Prostate gland (tissue), 2 donors: Measurements from ENCODE around the gene MSX1. TPM values are rescaled to one million over a fixed set of nuclear protein-coding genes. Genes with fewer than 3 reads are reported as not detected.

Source experiments
- DNase-seq: peaks from one replicate; pipeline ENCODE4 v3.0.0-alpha.2; 2019; ENCODE audit warnings: low spot score
- H3K27ac ChIP-seq, 2 donors: fragments of 200-600 bp; sonication (generic); 2 replicates each; pipeline ENCODE4 v1.5.1; 2017 to 2019
- H3K27me3 ChIP-seq: fragments of 200-600 bp; sonication (generic); replicated peaks from 2 replicates; pipeline ENCODE4 v1.5.1; 2019; ENCODE audit not compliant: insufficient read depth
- H3K36me3 ChIP-seq, 2 donors: fragments of 200-600 bp; sonication (generic); 1 replicate in 1 of 2; 2 replicates in 1 of 2; pipeline versions ENCODE4 v1.5.1 to v1.8.1; 2017 to 2019
- H3K4me1 ChIP-seq: fragments of 200-600 bp; sonication (generic); replicated peaks from 2 replicates; pipeline ENCODE4 v1.5.1; 2019
- H3K4me3 ChIP-seq, 2 donors: fragments of 200-600 bp; sonication (generic); 2 replicates each; pipeline ENCODE4 v1.5.1; 2017 to 2019
- H3K9me3 ChIP-seq: fragments of 200-600 bp; sonication (generic); 2 replicates; pipeline ENCODE4 v1.5.1; 2017
- POLR2A ChIP-seq: fragments of 450-650 bp; IDR thresholded peaks from one replicate; pipeline ENCODE4 v1.6.1; 2016; ENCODE audit warnings: antibody characterized with exemption, mild to moderate bottlenecking
- POLR2AphosphoS5 ChIP-seq: sonication (generic); formaldehyde crosslinking; IDR thresholded peaks from one replicate; pipeline ENCODE4 v1.6.1; 2017; ENCODE audit warnings: antibody characterized with exemption
- WGBS: methylation state at CpG from one replicate; pipeline ENCODE4 v1.1.5; 2018; 5-methylcytosine and 5-hydroxymethylcytosine counted together
- intact Hi-C: fragments of 100-400 bp; cut with DNase I; formaldehyde crosslinking; loops from one replicate; pipeline ENCODE4 v1.14.2; 2022
- total RNA-seq, 2 donors: library from RNA; depleted of rRNA; stranded (reverse); fragments of >200 nt; gene quantifications; one replicate each; pipeline ENCODE4 v1.1.0, GENCODE V29; 2016
- TF ChIP-seq, protein P1 (sequence below), 4 experiments: fragments of 200-600 bp in 2 of 4; fragments of 450-650 bp in 2 of 4; sonication (generic) in 2 of 4; IDR thresholded peaks; 1 replicate in 3 of 4; 2 replicates in 1 of 4; pipeline ENCODE4 v1.5.1; 2016 to 2019; ENCODE audit warnings: antibody characterized with exemption in 4 of 4, mild to moderate bottlenecking in 2 of 4, moderate library complexity in 2 of 4

Gene MSX1
- total RNA-seq, 2 donors from 2014 or later = 2.2 to 4.2 TPM

DNA sequence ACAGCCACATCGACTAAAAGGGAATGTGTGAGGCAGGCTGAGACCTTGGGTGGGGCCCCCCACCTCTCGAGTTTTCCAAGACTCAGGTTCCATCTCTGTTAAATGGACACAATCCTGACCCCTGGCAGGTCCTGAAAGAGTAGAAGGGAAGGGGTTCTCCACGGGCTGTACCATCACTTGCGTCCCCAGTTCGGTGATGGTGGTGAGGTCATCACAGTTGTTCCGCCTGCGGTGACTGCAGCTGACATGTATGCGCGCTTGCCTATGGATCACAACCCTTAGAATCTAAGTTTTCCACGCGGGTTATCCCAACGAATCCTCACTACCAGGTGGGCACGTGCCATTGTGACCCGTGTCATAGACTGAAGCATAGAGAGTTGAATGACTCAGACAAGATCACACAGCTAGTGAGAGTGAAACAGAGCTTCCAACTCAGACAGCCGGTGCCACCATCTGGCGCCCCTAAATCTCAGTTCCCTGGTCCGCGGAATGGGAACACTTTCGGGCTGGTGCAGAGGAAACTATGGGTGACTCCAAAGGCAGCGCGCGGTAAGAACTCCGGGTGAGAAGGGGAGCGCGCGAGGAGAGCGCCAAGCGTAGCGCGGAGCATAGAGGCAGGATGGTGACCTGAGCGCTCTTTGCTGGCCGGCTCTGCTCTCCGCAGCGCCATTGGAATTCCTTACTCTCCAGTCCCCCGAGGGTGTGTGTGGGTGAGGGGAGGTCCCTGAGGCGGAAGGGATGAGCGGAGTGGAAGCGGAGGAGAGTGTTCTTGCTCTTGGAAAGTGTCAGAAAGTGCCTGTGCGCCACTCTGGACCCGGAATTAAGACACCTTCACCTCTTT lies 10.5 kb downstream of the MSX1 start:
- no peaks in the 10 kb centered on the region for H3K4me1 ChIP-seq
- H3K27me3 ChIP-seq = peaks cover 63% of the 10 kb centered on the region
- H3K36me3 ChIP-seq = no peaks in the 10 kb centered on the region
- H3K27ac ChIP-seq = no peak overlapping the region
- TF ChIP-seq POLR2A = no peak
- no peak for TF ChIP-seq POLR2AphosphoS5
- TF ChIP-seq, protein P1, sequence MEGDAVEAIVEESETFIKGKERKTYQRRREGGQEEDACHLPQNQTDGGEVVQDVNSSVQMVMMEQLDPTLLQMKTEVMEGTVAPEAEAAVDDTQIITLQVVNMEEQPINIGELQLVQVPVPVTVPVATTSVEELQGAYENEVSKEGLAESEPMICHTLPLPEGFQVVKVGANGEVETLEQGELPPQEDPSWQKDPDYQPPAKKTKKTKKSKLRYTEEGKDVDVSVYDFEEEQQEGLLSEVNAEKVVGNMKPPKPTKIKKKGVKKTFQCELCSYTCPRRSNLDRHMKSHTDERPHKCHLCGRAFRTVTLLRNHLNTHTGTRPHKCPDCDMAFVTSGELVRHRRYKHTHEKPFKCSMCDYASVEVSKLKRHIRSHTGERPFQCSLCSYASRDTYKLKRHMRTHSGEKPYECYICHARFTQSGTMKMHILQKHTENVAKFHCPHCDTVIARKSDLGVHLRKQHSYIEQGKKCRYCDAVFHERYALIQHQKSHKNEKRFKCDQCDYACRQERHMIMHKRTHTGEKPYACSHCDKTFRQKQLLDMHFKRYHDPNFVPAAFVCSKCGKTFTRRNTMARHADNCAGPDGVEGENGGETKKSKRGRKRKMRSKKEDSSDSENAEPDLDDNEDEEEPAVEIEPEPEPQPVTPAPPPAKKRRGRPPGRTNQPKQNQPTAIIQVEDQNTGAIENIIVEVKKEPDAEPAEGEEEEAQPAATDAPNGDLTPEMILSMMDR (IDR thresholded peaks at IDR 0.05) = no peak
- no peaks in the 10 kb centered on the region for H3K9me3 ChIP-seq
- DNase-seq = no peak
- WGBS = 9% methylated on average over 40 of the region's 40 CpGs
- intact Hi-C loops = no loop called here
- H3K4me3 ChIP-seq = no peak overlapping the region

DNA sequence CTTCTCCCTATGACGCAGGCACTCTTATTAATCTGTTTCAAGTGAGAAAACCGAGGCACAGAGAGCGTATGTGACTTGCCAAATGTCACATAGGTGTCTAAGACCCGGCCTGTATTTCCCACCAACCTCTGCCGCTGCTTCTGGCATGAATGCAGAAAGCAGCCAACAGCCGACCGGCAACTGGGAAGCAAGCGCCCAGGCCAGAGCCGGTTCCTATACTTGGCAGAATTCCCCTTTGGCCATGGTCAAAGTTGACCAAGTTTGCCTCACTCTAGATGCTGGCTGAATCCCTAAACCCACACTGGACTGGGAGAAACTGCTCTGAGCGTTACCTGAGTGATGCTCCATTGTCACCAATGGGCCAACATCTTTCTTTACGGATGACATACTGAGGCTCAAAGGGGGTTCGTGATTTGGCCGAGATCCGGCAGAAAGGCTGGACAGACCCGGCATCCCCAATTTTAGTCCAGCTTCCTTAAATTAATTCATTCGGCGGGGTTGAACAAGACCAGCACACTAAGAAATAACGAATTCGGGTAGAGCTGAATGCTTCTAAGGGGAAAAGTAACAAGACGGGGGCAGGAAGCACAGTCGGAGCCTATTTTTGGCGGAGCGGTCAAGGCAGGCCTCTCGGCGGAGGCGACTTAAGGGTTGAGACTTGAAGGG lies 11.2 kb downstream of the MSX1 start:
- no peak overlapping the region for H3K27ac ChIP-seq
- H3K36me3 ChIP-seq = no peaks in the 10 kb centered on the region
- WGBS = 21% methylated on average over 26 of the region's 26 CpGs
- no peak overlapping the region for H3K4me3 ChIP-seq
- intact Hi-C loops = no loop called here
- no peaks in the 10 kb centered on the region for H3K4me1 ChIP-seq
- H3K27me3 ChIP-seq = peaks cover 60% of the 10 kb centered on the region
- no peaks in the 10 kb centered on the region for H3K9me3 ChIP-seq
- TF ChIP-seq POLR2AphosphoS5 (no peak), POLR2A (no peak)
- TF ChIP-seq, protein P1 (IDR thresholded peaks at IDR 0.05) = no peak
- DNase-seq = no peak

DNA sequence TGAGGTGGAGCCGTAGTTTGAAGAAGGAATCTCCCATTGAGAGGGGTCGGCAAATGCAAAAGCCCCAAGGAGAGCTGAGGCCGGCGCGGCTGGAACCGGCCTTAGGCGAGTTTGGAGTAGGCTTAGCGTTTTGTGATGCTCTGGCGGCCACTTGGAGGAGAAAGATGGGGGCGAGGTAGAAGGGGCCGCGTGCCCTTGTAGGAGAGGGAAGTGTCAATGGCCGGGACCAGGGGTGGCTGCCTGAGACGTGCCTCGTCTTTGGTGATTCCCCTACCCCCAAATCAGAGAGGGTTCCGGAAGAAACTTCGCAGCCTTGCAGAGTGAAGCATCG lies 11.7 kb downstream of the MSX1 start:
- TF ChIP-seq POLR2A = no peak
- no peak for TF ChIP-seq POLR2AphosphoS5
- TF ChIP-seq, protein P1 (IDR thresholded peaks at IDR 0.05) = no peak
- no peak overlapping the region for H3K27ac ChIP-seq
- H3K27me3 ChIP-seq = peaks cover 57% of the 10 kb centered on the region
- no peak for DNase-seq
- no peak overlapping the region for H3K4me3 ChIP-seq
- H3K36me3 ChIP-seq = no peaks in the 10 kb centered on the region
- H3K4me1 ChIP-seq = no peaks in the 10 kb centered on the region
- intact Hi-C loops = no loop called here
- H3K9me3 ChIP-seq = no peaks in the 10 kb centered on the region
- WGBS = 13% methylated on average over 18 of the region's 18 CpGs

DNA sequence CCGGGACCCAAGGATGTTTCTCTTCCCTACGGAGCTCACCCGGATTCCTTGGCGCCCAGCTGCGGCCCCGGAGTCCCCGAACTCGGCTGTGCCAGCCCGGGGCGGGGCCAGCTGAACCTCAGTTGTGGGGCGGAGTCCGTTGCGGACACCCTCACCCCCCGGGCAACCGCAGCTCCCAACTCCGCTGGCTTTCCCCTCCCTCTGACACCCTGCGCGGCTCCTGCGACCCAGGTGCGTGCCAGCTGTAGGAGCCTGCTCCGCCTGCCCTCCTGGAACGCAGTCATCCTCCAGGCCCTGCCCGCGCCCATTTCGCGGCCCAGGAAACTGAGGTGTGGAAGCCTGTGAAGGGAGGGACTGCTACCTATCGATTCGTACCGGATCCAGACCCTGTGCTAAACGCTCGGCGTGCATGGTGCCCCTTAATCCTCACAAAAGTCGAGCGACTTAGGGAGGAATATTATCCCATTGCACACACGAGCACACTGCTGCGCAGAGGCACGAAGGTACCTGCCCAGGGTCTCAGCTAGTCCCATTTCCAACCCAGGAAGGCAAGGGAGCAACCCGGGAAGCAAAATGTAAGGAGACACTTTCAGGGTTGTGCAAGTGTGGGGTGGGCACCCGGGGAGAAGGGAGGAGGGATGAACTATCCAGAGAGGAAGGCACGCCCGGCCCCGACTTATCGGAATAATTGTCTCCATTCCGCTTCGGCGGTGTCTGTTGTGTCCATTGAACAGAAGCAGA lies 12.3 kb downstream of the MSX1 start:
- Histone ChIP-seq H3K27me3 (peaks cover 52% of the 10 kb centered on the region), H3K4me1 (no peaks in the 10 kb centered on the region), H3K27ac (no peak overlapping the region), H3K4me3 (no peak overlapping the region), H3K9me3 (no peaks in the 10 kb centered on the region), H3K36me3 (no peaks in the 10 kb centered on the region)
- TF ChIP-seq, protein P1 (IDR thresholded peaks at IDR 0.05) = no peak
- no peak for TF ChIP-seq POLR2A
- TF ChIP-seq POLR2AphosphoS5 = no peak
- WGBS = 7% methylated on average over 43 of the region's 46 CpGs
- no peak for DNase-seq
- intact Hi-C loops = no loop called here
